AG09309 (cell line): ENCODE data around the gene PLCB4.

Experiments
- DNase-seq: peaks from one replicate; pipeline ENCODE4 v3.0.0-alpha.2; 2010; ENCODE audit warnings: low read depth
- H3K4me3 ChIP-seq: 2 replicates; pipeline ENCODE4 v1.5.1; 2011; ENCODE audit warnings: mild to moderate bottlenecking, low read depth, low read length, moderate library complexity; ENCODE audit not compliant: control insufficient read depth
- TF ChIP-seq, protein P1 (sequence below): IDR thresholded peaks from 2 replicates; pipeline ENCODE4 v1.5.1; 2011; ENCODE audit warnings: mild to moderate bottlenecking, low read depth, low read length, inconsistent platforms; ENCODE audit not compliant: insufficient read depth, control insufficient read depth; ENCODE audit errors: missing control alignments

Gene PLCB4

GRCh38 chr20:9068841-9069663 is at the start of gene PLCB4:
Gene PLCB4, plus strand, starts transcription at chr20:9069087. Its CDS starts 238,728 bp downstream, at chr20:9307815.
- H3K4me3 ChIP-seq = peak within 1 kb of the TSS; percentile 90
- DNase-seq = no peak
- TF ChIP-seq, protein P1, sequence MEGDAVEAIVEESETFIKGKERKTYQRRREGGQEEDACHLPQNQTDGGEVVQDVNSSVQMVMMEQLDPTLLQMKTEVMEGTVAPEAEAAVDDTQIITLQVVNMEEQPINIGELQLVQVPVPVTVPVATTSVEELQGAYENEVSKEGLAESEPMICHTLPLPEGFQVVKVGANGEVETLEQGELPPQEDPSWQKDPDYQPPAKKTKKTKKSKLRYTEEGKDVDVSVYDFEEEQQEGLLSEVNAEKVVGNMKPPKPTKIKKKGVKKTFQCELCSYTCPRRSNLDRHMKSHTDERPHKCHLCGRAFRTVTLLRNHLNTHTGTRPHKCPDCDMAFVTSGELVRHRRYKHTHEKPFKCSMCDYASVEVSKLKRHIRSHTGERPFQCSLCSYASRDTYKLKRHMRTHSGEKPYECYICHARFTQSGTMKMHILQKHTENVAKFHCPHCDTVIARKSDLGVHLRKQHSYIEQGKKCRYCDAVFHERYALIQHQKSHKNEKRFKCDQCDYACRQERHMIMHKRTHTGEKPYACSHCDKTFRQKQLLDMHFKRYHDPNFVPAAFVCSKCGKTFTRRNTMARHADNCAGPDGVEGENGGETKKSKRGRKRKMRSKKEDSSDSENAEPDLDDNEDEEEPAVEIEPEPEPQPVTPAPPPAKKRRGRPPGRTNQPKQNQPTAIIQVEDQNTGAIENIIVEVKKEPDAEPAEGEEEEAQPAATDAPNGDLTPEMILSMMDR = no peak

DNA sequence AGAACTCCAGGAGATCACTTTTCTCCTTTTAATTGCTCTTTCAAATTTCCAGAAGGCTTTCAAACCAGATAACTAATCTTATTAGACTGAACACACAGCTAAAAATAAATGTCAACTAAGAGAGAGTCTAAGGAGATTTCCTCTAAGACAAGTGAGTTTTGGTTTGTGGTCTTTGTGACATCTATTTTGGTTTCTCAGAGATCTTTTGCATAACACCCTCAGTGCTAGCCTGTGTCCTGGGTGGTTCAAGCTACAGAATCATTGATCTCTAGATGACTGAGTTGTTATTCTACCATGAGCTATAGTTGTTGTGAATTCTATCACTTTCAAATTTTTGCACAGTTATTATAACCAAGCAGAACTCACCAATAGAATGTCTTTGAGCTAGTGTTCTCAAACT is 49.1 kb upstream of the PLCB4 start:
- TF ChIP-seq, protein P1 = no peak
- H3K4me3 ChIP-seq = no peak overlapping the region
- DNase-seq = no peak

DNA sequence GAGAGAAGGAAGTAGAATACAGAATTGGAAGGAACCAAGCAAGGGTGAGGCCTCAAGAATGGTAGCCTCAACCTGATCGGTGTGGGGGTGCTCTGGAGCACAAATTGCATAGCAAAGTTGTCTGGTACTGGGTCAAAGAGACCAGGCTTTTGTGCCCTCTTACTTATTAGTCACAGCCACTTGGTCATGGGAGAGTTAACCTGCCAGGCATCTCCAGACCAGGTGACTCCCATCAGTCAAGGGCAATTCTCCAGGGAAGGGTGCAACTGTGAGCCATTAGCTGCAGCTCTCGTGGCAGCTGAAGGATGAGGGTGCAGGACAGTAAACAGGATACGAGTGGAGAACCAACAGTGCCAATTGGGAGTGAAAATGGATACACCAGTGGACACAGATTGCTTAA is 47.7 kb upstream of the PLCB4 start:
- no peak for DNase-seq

DNA sequence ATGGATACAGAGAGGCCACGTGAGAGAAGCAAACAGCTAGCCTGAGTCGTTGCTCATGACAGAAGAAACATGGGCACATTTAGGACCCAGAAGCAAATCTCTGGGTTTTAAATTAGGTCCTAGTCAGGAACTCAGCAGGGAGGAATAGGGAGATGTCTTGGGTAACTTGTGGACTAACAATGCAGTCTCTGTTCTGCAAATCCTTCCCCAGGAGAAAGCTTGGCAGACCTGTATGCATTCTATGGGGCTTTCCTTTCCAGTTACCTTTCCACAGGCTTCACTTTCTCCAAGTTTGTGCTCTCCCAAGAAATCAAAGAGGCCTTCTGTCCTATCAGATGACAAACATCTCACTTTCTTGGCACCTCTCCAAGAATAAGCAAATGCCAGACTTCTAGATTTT is 47.2 kb upstream of the PLCB4 start:
- H3K4me3 ChIP-seq = no peak overlapping the region
- TF ChIP-seq, protein P1 = peak; percentile 3
- no peak for DNase-seq

More for the DNA sequence above, 47.7 kb upstream of the PLCB4 start:
- H3K4me3 ChIP-seq = no peak overlapping the region
- TF ChIP-seq, protein P1 = no peak

DNA sequence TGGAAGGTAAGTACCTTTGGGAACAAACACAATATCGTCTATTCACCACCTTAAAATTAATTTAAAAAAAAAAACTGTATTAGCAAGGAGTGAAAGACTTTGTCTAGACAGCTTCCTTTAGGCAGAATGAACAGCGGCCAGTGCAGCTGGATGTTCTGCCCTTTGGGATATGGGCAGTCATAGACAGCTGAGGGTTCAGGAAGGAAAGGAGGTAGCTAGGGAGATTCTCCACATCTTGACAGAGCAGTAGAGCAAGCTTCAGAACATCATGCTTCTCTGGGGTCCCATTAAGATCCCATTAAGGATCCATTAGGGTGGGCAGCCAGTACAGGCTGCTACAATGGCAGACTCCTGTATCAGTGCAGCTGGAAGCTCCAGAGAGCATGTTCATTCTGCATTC is 46.5 kb upstream of the PLCB4 start:
- no peak overlapping the region for H3K4me3 ChIP-seq
- TF ChIP-seq, protein P1 = no peak
- DNase-seq = no peak

DNA sequence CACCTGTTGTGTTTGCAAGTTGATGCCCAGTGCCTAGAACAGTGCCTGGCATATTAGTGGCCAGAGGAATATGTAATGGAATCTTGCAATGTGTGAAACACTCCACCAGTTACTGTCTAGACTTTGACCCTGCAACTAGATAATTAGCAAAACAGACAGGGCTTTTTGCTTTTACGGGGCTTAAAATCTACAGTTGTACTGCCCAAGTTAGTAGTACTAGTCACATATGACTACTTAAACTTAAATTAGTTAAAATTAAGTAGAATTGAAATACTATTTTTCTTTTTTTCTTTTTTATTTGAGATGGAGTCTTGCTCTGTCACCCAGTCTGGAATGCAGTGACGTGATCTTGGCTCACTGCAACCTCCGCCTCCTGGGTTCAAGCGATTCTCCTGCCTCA is 44.3 kb upstream of the PLCB4 start:
- DNase-seq = no peak
- H3K4me3 ChIP-seq = no peak overlapping the region
- TF ChIP-seq, protein P1 = no peak
